Stimulated activated CD8-positive, alpha-beta memory T cell treated with anti-CD3 and anti-CD28 coated beads, Interleukin-7, amount 100 ng/mL, for 1 hour (primary cell): ENCODE measurements around the gene CCDC27.

Experiments
- DNase-seq, 2 donors: peaks; one replicate each; pipeline ENCODE4 v3.0.0-alpha.2; 2020; ENCODE audit warnings: low read depth in 2 of 2

Gene CCDC27

GRCh38 chr1:3753656-3754454 lies 1.6 kb downstream of the CCDC27 start:
- no peak for DNase-seq

GRCh38 chr1:3756394-3756793 lies 4.1 kb downstream of the CCDC27 start:
- DNase-seq = no peak

GRCh38 chr1:3759164-3759563 lies 6.9 kb downstream of the CCDC27 start:
- no peak for DNase-seq

- DNase-seq = no peak
Measured at GRCh38 chr1:3759796-3760195, 7.5 kb downstream of the CCDC27 start.

GRCh38 chr1:3761296-3762010 lies 9.2 kb downstream of the CCDC27 start:
- DNase-seq = no peak

- DNase-seq = no peak
Measured at GRCh38 chr1:3762151-3762872, 10.1 kb downstream of the CCDC27 start.

GRCh38 chr1:3762873-3763228 lies 10.6 kb downstream of the CCDC27 start:
- no peak for DNase-seq

DNA sequence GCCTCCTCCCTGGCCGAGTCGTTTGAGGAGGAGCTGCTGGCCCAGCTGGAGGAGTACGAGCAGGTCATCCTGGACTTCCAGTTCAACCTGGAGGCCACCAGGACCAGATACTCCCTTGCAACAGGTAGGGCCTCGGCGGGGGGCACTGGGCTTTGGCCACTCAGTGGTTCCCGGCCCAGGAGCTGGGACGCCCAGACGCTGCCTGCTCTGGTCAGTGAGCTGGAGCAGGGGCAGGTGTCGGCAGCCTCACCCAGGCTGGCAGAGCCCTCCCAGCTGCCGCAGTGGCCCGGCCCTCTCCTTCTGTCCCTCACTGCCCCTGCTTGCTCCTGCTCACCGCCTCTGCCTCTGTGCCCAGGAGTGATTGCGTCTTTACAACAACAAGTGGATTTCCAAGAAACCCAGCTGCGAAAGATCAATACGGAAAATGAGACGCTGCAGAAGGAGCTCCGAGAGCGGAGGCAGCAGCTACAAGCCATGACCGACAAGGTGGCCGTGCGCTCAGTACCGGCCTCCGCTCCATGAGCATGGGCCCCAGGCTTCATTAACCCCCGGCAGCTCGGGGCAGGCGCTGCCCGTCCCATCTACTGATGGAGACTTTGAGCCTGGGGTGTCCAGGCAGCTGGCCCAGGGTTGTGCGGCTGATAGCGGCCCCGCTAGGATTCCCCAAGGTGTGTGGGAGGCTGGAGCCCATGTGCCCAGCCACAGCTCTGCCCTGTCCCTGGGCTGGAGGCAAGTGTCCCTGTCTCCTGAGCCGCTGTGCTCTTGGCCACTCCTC lies 11.3 kb downstream of the CCDC27 start:
- no peak for DNase-seq

- no peak for DNase-seq
Measured at GRCh38 chr1:3767328-3767925, 15.2 kb downstream of the CCDC27 start.

- no peak for DNase-seq
Measured at GRCh38 chr1:3768811-3769390, 16.7 kb downstream of the CCDC27 start.

GRCh38 chr1:3770047-3770765 lies 18.0 kb downstream of the CCDC27 start:
- no peak for DNase-seq

- DNase-seq = no peak
Measured at GRCh38 chr1:3771108-3772026, 19.1 kb downstream of the CCDC27 start.

GRCh38 chr1:3772027-3772714 lies 19.9 kb downstream of the CCDC27 start:
- DNase-seq = peak; percentile 66 to 68

GRCh38 chr1:3772715-3773571 lies 20.7 kb downstream of the CCDC27 start, which contains the start of gene SMIM1:
TSS of gene SMIM1 (plus strand) at chr1:3772749. CDS start at chr1:3775374, 2,625 bp downstream.
- DNase-seq = no peak

GRCh38 chr1:3773572-3774275 lies 21.5 kb downstream of the CCDC27 start:
- DNase-seq = no peak

DNA sequence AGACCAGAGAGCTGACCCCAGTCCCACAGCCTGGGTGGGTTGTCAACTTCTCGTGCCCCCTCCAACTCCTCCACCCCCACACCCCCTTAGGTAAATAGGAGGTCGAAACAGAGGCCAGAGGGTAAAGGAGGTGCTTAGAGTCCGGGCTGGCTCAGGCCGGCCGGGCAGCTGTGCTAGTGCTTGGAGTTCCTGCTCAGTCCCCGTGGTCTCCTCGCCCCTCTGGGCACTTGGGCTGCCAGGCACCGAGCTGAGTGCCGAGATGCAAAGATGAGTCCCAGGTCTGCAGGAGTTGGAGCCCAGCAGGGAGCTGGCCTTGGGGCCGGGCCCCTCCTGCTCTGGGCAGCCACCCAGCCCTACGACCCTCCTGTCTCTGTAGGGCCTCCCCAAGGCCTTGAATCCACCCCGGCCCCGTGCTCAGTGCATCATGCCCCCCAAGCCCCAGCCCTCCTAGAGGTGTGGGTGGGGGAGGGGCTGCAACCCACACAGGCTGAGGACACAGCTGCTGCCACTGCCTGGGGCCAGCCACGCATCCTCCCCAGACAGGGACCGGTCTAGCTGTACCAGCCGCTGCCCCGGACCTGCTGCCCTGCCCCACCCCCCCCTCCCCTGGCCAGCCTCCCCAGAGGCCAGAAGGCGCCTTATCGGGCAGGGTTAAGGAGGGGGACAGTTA lies 22.2 kb downstream of the CCDC27 start:
- DNase-seq = no peak
